Measurements from ENCODE around the gene VPREB3. TPM values are rescaled to one million over a fixed set of nuclear protein-coding genes. Genes with fewer than 3 reads are reported as not detected.

The VPREB3 gene
- polyA plus RNA-seq, 1 donor (not counting 4 experiments of a cell fraction or from before 2014, with no cell fraction given), result not detected

DNA sequence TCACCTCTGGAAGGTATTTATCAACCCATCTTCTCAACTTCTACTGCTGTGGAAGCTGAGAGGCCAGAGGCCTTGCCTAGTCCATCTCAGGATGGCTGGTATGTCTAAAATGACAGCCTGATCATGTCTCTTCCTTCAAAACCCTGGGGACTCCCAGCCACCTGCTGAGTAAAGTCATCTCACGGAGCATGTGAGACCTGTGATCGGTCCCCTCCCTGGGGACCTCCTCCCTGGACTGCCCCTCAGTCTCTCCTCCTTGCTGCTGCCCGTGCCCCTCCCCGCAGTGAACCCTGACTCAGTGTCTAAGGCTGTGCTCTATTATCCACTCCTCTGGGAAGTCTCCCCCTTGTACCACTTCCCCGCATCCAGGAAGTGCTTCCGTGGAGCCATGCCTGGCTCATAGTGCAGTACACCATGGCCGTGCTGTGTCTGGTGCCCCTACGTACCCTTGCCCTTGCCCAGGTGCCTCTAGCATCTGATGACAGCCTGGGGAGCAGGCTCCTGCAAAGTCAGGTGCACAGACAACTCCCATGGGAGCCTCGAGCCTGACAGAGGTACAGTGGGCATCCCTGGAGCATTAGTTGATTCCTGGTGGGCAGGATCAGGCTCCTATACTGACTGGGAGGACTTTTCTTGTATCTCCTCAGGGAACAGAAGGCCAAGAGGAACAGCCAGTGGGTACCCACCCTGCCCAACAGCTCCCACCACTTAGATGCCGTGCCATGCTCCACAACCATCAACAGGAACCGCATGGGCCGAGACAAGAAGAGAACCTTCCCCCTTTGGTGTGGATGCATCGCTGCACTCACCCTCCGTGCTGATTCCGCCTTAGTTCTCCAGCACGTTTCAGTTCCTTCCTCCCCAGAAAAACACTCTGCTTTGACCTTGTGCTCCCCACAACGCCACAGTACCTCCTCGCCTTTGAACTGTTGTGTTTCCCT is 46.3 kb upstream of the VPREB3 start:
- DNase-seq (ENCODE audit: low read depth, low spot score) (no peak), FAIRE-seq (no peak)
- Histone ChIP-seq H3K9ac (ENCODE audit: control insufficient read depth, extremely low read depth, insufficient read depth, low read length) (no peak overlapping the region), H3K9me3 (ENCODE audit: control insufficient read depth, low read depth, low read length) (no peaks in the 10 kb centered on the region), H3K4me2 (ENCODE audit: control insufficient read depth, extremely low read depth, insufficient read depth, low read depth, low read length) (no peak overlapping the region), H3K27ac (ENCODE audit: control insufficient read depth, insufficient read depth, low read length) (no peak overlapping the region), H3K79me2 (ENCODE audit: control insufficient read depth, insufficient read depth, low read length) (no peaks in the 10 kb centered on the region), H3K27me3 (ENCODE audit: control insufficient read depth, extremely low read depth, insufficient read depth, low read length) (no peaks in the 10 kb centered on the region), H2AFZ (ENCODE audit: control insufficient read depth, low read length) (no peak overlapping the region), H3K36me3 (ENCODE audit: control insufficient read depth in 2 of 2, extremely low read depth in 1 of 2, insufficient read depth in 2 of 2, low read length in 2 of 2) (peaks cover 42 to 44% of the 10 kb centered on the region in 2 experiments), H3K9me1 (ENCODE audit: control insufficient read depth, extremely low read depth, insufficient read depth, low read length) (no peaks in the 10 kb centered on the region), H3K4me1 (ENCODE audit: control insufficient read depth, extremely low read depth, insufficient read depth, low read length) (no peaks in the 10 kb centered on the region), H3K4me3 (ENCODE audit: control insufficient read depth in 2 of 3, extremely low read depth in 1 of 3, insufficient read depth in 2 of 3, low read depth in 1 of 3, low read length in 3 of 3) (no peak overlapping the region), H4K20me1 (ENCODE audit: control insufficient read depth, extremely low read depth, insufficient read depth, low read length) (no peaks in the 10 kb centered on the region)
- TF ChIP-seq EZH2 (IDR thresholded peaks at IDR 0.05; ENCODE audit: low read length), result no peak
- dilution Hi-C loops (cut with MboI; ENCODE audit: extremely low pct_ligation_motif_present, low sequenced_read_pairs), result no loop called here

DNA sequence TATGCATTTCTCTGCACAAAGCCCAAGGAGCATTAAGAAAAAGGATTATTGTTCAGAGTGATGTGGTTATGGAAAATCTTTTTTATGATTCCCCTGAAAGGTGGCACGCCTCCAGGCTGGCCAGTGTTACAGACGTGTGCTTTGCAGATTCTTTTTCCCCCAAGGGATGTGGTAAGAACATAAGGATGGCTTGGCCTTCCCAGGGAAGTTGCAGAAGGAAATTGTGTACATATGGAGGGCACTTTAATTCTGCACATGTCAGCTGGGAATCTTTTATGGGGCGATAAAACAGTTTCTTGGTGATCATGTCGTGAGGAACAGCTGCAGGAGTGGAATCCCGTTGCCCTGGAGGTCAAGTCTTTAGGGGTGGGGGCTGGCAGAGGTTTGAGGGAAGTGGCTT is 42.2 kb upstream of the VPREB3 start:
- H3K9ac ChIP-seq (ENCODE audit: control insufficient read depth, extremely low read depth, insufficient read depth, low read length), result no peak overlapping the region

More for the DNA sequence above, 42.2 kb upstream of the VPREB3 start:
- DNase-seq (ENCODE audit: low read depth, low spot score) (no peak), FAIRE-seq (no peak)
- TF ChIP-seq, protein P1, sequence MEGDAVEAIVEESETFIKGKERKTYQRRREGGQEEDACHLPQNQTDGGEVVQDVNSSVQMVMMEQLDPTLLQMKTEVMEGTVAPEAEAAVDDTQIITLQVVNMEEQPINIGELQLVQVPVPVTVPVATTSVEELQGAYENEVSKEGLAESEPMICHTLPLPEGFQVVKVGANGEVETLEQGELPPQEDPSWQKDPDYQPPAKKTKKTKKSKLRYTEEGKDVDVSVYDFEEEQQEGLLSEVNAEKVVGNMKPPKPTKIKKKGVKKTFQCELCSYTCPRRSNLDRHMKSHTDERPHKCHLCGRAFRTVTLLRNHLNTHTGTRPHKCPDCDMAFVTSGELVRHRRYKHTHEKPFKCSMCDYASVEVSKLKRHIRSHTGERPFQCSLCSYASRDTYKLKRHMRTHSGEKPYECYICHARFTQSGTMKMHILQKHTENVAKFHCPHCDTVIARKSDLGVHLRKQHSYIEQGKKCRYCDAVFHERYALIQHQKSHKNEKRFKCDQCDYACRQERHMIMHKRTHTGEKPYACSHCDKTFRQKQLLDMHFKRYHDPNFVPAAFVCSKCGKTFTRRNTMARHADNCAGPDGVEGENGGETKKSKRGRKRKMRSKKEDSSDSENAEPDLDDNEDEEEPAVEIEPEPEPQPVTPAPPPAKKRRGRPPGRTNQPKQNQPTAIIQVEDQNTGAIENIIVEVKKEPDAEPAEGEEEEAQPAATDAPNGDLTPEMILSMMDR (optimal IDR thresholded peaks at IDR 0.05 in 1 of 3, IDR thresholded peaks at IDR 0.05 in 1 of 3, conservative IDR thresholded peaks at IDR 0.05 in 1 of 3; ENCODE audit: extremely low read depth in 1 of 3, insufficient read depth in 2 of 3, low read length in 3 of 3), result no peak
- Histone ChIP-seq H3K79me2 (ENCODE audit: control insufficient read depth, insufficient read depth, low read length) (peaks cover 10% of the 10 kb centered on the region), H3K27ac (ENCODE audit: control insufficient read depth, insufficient read depth, low read length) (no peak overlapping the region), H3K9me1 (ENCODE audit: control insufficient read depth, extremely low read depth, insufficient read depth, low read length) (no peaks in the 10 kb centered on the region), H3K4me1 (ENCODE audit: control insufficient read depth, extremely low read depth, insufficient read depth, low read length) (no peaks in the 10 kb centered on the region), H3K36me3 (ENCODE audit: control insufficient read depth in 2 of 2, extremely low read depth in 1 of 2, insufficient read depth in 2 of 2, low read length in 2 of 2) (peaks cover 35 to 37% of the 10 kb centered on the region in 2 experiments), H4K20me1 (ENCODE audit: control insufficient read depth, extremely low read depth, insufficient read depth, low read length) (peaks cover 4% of the 10 kb centered on the region), H2AFZ (ENCODE audit: control insufficient read depth, low read length) (no peak overlapping the region), H3K4me2 (ENCODE audit: control insufficient read depth, extremely low read depth, insufficient read depth, low read depth, low read length) (no peak overlapping the region), H3K27me3 (ENCODE audit: control insufficient read depth, extremely low read depth, insufficient read depth, low read length) (no peaks in the 10 kb centered on the region), H3K9me3 (ENCODE audit: control insufficient read depth, low read depth, low read length) (no peaks in the 10 kb centered on the region), H3K4me3 (ENCODE audit: control insufficient read depth in 2 of 3, extremely low read depth in 1 of 3, insufficient read depth in 2 of 3, low read depth in 1 of 3, low read length in 3 of 3) (no peak overlapping the region)
- dilution Hi-C loops (cut with MboI; ENCODE audit: extremely low pct_ligation_motif_present, low sequenced_read_pairs), result no loop called here
